ENCODE results near the gene SECTM1.

The SECTM1 gene

GRCh38 chr17:82314012-82314726 lies 19.4 kb downstream of the SECTM1 start:
- no peak for DNase-seq

DNA sequence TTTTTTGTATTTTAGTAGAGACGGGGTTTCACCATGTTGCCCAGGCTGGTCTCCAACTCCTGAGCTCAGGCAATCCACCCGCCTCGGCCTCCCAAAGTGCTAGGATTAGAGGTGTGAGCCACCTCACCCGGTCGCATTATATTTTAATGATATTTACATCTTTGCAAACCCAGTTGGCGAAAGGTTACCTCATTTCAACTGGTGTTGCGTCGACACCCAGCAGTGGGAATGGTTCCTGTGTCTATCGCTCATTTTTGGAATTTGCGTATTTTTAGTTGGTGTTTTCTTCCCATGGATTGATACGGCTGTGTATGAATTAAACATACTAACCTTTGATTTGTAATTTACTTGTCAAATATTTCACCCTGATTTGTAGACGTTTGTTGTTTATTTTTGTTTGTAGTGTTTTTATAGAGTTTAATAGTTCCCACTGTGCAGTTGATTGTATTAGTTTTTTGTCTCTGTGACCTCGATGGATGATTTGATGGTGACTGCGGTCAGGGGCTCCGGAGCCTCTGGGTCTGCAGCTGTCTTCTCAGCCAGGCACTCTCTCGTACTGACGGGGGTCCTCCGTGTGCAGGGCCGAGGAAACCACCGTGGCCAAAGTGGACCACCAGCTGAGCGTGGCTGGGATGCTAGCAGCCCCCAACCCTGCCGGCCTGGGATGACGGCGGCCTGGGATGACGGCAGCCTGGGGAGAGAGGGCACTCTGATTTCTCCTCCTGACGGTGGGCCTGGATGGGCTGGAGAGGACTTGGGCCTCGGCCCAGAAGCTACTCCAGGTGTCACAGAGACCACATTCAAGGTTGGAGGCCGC lies 20.2 kb downstream of the SECTM1 start:
- no peak for DNase-seq

DNA sequence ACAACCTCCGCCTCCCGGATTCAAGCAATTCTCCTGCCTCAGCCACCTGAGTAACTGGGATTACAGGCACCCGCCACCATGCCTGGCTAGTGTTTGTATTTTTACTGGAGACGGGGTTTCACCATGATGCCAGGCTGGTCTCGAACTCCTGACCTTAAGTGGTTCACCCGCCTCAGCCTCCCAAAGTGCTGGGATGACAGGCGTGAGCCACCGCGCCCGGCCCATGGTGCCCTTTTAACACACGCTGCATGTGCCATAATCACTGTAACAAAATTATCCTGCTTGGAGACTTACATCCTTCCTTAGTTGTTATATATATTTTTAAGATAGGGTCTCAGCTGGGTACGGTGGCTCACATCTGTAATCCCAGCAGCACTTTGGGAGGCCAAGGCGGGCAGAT lies 21.6 kb downstream of the SECTM1 start:
- DNase-seq = no peak

GRCh38 chr17:82310877-82311276 lies 22.7 kb downstream of the SECTM1 start:
- no peak for DNase-seq

DNA sequence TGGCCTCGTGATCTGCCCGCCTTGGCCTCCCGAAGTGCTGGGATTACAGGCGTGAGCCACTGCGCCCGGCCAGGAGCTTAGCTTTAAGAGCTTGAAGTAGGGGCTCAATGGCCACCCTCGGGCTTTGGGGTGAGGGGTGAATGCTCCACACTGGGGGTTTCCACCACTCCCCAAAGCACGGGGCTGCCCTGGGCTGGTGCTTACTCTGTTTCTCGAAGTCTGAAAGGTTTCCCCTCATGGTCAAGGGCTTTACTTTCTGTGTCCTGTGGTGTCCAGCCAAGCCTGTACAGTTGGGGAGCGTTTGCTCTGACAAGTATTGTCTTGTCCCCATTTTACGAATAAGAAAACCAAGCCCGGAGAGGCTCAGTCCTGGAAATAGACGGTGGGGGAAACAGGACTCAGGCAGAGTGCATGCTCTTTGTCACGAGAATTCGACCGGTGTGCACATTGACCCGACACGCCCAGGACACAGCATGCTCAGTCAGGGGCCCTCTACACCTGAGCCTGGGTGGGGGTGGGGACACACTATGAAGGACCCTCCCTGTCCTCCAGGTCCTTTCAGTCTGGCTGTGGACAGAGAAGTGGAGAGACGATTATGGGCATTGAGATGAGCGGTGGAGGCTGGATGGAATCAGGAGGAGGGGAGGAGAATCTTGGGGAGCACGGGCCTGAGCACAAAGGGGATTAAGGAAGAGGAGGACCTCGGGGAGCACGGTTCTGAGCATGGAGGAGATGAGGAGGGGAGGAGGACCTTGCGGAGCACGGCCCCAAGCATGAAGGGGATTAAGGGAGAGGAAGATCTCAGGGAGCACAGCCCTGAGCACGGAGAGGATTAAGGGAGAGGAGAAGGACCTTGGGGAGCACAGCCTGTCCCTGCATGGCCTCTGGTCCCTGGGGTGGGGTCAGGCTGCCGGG lies 23.7 kb downstream of the SECTM1 start:
- DNase-seq = no peak

GRCh38 chr17:82305727-82306300 lies 27.8 kb downstream of the SECTM1 start:
- DNase-seq = no peak

DNA sequence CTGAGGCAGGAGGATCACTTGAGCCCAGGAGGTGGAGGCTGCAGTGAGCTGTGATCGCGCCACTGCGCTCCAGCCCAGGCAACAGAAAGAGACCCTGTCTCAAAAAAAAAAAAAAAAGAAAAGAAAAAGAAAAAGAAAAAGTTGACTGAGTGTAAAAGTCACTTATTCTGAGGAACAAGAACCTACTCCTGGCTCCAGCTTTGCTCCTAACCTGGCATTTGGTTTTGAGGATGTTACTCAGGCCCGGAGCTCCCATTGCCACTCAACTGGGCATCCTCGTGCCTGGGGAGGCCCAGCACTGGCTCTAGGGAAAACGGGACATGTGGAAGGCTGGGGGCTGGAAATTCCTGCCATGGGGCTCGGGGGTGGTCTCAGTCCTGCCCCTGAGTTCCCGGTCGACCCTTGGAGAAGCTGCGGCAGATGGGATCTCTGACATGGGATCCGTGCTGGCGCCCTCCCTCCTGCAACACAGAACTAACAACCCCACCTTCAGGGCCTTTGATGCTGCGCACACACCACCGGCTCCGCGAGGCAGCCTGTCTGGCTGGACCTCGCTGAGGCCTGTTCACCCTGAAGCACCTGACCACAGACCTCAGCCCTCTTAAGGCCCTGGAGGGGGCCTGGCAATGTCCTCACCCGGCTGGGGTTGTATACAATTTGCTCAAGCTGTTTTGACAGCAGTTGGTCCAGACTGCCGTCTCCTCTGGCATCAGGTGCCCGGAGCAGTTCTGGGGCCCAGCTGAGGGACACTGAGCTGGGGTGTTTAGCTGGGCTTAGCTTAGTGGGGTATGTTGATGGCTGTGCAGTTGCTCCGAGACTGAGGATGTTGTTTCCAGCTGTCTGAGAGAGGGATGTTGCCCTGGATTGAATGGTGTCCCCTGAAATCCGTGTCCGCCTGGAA lies 28.5 kb downstream of the SECTM1 start:
- no peak for DNase-seq

GRCh38 chr17:82303944-82304808 lies 29.4 kb downstream of the SECTM1 start:
- DNase-seq = no peak

GRCh38 chr17:82302991-82303943 lies 30.3 kb downstream of the SECTM1 start:
- peak; percentile 51 for DNase-seq

GRCh38 chr17:82302568-82302963 lies 31.0 kb downstream of the SECTM1 start:
- DNase-seq = no peak

GRCh38 chr17:82301916-82302567 lies 31.5 kb downstream of the SECTM1 start:
- peak; percentile 55 for DNase-seq

DNA sequence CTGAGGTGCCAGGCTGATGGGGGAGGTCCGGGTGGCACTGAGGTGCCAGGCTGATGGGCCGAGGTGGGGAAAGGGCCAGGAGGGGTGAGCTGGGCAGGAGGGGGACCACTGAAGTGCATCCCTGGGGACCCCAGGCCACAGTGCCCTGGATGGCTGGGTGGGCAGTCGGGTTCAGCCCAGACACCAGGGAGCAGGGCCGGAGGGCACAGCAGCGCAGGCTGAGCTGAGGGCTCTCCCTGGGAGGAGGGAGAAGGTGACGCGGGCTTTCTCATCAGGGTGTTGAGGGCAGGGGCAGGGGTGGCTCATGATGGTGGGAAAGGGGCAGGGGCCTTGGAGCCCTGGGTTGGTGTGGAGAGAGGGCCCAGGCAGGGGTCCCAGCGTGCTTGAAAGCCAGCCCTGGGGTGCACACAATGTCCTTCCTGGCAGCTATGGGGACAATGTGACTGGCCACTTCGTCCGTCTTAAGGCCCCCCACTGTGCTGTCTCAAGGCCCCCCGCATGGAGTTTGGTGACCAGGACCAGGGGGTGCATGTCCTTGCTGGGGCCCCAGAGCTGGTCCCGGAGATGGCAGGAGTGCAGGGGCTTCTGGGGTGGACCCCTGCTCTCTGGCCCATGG lies 32.2 kb downstream of the SECTM1 start:
- no peak for DNase-seq

GRCh38 chr17:82300707-82301270 lies 32.8 kb downstream of the SECTM1 start:
- peak; percentile 65 for DNase-seq

- DNase-seq = no peak
Observed at GRCh38 chr17:82300228-82300627, 33.3 kb downstream of the SECTM1 start.

- DNase-seq = no peak
Observed at GRCh38 chr17:82299452-82299851, 34.1 kb downstream of the SECTM1 start.

DNA sequence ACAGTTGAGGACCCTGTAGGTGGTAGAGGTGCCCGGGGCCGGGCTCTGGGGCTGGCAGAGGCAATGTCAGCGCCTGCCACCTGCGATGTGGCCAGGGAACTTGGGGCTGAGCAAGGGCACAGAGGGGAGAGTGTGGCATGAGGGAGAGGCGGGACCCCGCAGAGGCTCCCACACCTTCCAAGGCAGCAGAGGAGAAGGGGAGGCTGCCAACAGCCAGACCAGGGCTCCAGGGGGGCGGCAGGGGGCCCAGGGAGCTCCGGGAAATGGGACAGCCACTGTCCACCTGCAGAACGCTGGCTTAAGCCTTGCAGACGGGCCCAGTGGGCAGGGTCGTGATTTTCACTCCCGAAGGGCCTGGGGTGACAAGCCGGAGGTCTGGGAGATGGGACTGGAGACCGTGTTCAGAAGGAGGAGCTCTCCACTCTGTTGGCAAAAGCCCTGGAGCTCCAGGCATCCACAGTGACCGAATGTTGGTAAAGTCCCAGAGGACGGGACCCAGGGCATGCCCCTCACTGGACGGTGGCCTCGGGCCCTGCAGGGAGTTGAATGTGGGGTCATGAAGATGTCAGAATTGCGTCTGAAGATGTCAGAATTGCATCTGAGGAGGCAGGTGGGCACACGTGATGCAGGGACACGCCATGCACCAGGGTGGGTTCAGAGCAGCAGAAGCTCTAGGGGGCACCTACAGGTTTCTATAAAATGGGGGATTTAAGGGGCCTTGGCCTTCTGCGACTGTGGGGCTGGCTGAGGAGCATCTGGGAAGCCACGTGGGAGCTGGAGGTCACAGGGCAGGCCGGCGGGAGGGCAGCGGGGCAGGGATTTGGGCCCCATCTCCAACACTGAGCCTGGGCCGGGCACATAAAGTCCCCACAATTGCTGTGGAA lies 34.8 kb downstream of the SECTM1 start:
- DNase-seq = no peak
